Measurements from ENCODE around the gene NFIL3.
"Not testable (repeated sequence)": the region's sequence is repeated elsewhere in the genome, so short reads cannot be mapped to it uniquely, and the experiment has no call there.

DNA sequence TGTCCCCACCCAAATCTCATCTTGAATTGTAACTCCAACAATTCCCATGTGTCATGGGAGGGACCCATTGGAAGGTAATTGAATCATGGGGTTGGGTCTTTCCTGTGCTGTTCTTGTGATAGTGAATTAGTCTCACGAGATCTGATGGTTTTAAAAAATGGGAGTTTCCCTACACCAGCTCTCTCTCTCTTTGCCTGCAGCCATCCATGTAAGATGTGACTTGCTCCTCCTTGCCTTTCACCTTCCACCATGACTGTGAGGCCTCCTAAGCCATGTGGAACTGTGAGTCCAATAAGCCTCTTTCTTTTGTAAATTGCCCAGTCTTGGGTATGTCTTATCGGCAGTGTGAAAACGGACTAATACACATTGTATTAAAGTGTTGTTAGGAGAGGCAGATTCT is 45.6 kb downstream of the NFIL3 start:
- not testable (repeated sequence) for TF ChIP-seq CTCF (IDR thresholded peaks at IDR 0.05); EZH2 (IDR thresholded peaks at IDR 0.05; ENCODE audit: borderline replicate concordance, insufficient read depth, low read depth, low read length, poor library complexity, severe bottlenecking)
